A549 (cell line): Measurements from ENCODE around the gene MAPK4. TPM values are rescaled to one million over a fixed set of nuclear protein-coding genes. Genes with fewer than 3 reads are reported as not detected.

Experiments
- ATAC-seq, 2 experiments: fragments of 200-7000 bp in 1 of 2; fragments of >200 bp in 1 of 2; cut with Nextera tagmentation in 1 of 2; cut with Tn5 transposase in 1 of 2; 3 replicates each; pipeline versions ENCODE4 v1.8.0 to v1.9.1; 2018 to 2020; ENCODE audit warnings: mild to moderate bottlenecking in 1 of 2, moderate library complexity in 1 of 2
- CTCF ChIA-PET: fragments of 300-600 bp; sonication (Branson Sonifier 250); formaldehyde crosslinking; extraction: SDS; loops from one replicate; lab custom pipeline; 2021; ENCODE audit warnings: antibody characterized with exemption, inconsistent platforms; lab: Yijun Ruan, JAX
- POLR2A ChIA-PET: fragments of 350-600 bp; formaldehyde crosslinking; extraction: SDS; loops from one replicate; lab custom pipeline; 2021; ENCODE audit warnings: antibody characterized with exemption, inconsistent platforms; lab: Yijun Ruan, JAX
- DNase-seq, 2 experiments: peaks; one replicate each; pipeline versions ENCODE4 v3.0.0 to v3.0.0-alpha.2; 2011 to 2016; ENCODE audit warnings: low read depth in 1 of 2, low spot score in 1 of 2
- FAIRE-seq: peaks from 2 replicates; lab custom pipeline; 2011; peaks lifted over from hg19 to GRCh38; lab: Jason Lieb, UNC
- H3K27ac ChIP-seq, 2 experiments: fragments of >200 bp; sonication (Bioruptor Twin); formaldehyde crosslinking; 3 replicates each; pipeline ENCODE4 v1.5.1; 2016 to 2017
- H3K4me1 ChIP-seq: fragments of >200 bp; sonication (Bioruptor Twin); formaldehyde crosslinking; 3 replicates; pipeline ENCODE4 v1.6.1; 2016
- H3K4me2 ChIP-seq: fragments of >200 bp; sonication (Bioruptor Twin); formaldehyde crosslinking; 3 replicates; pipeline ENCODE4 v1.6.1; 2016
- H3K4me3 ChIP-seq: fragments of >200 bp; sonication (Bioruptor Twin); formaldehyde crosslinking; 3 replicates; pipeline ENCODE4 v1.5.1; 2016
- H3K9me3 ChIP-seq: fragments of >200 bp; sonication (Bioruptor Twin); formaldehyde crosslinking; 3 replicates; pipeline ENCODE4 v1.6.1; 2016
- ATOH8 ChIP-seq: fragments of 250-450 bp; sonication (Bioruptor Pico); IDR thresholded peaks from 2 replicates; pipeline ENCODE4 v1.5.0; 2020; ENCODE audit warnings: low read depth, mild to moderate bottlenecking, moderate library complexity
- CBX8 ChIP-seq: fragments of 200-600 bp; sonication (generic); IDR thresholded peaks from 2 replicates; pipeline ENCODE4 v1.6.1; 2016
- EHMT2 ChIP-seq: fragments of 200-600 bp; sonication (generic); IDR thresholded peaks from 2 replicates; pipeline ENCODE4 v1.6.1; 2016; ENCODE audit warnings: antibody characterized with exemption, low read depth, mild to moderate bottlenecking, moderate library complexity
- FOSL2 ChIP-seq, 2 experiments: fragments of 450-650 bp in 1 of 2; fragments of >200 bp in 1 of 2; sonication (Bioruptor Twin) in 1 of 2; formaldehyde crosslinking; IDR thresholded peaks; 2 replicates each; pipeline versions ENCODE4 v1.5.0 to v1.6.1; 2016 to 2020; ENCODE audit warnings: mild to moderate bottlenecking in 1 of 2, moderate library complexity in 1 of 2
- GATA3 ChIP-seq: IDR thresholded peaks from 2 replicates; pipeline ENCODE4 v1.6.1; 2012; ENCODE audit warnings: borderline replicate concordance
- HDAC2 ChIP-seq: fragments of 200-600 bp; sonication (generic); IDR thresholded peaks from 2 replicates; pipeline ENCODE4 v1.6.1; 2016
- HES2 ChIP-seq: fragments of >200 bp; sonication (Bioruptor Twin); formaldehyde crosslinking; IDR thresholded peaks from 2 replicates; pipeline ENCODE4 v1.6.1; 2016
- HEYL ChIP-seq: fragments of 250-450 bp; sonication (Bioruptor Pico); IDR thresholded peaks from 2 replicates; pipeline ENCODE4 v1.8.0; 2021; ENCODE audit warnings: mild to moderate bottlenecking, moderate library complexity
- HOXB5 ChIP-seq: fragments of 250-450 bp; sonication (Bioruptor Pico); IDR thresholded peaks from 2 replicates; pipeline ENCODE4 v1.5.0; 2020; ENCODE audit warnings: mild to moderate bottlenecking, moderate library complexity
- JUN ChIP-seq, 2 experiments: fragments of >200 bp; sonication (Bioruptor Twin); formaldehyde crosslinking; IDR thresholded peaks; 2 replicates in 1 of 2; 3 replicates in 1 of 2; pipeline ENCODE4 v1.6.1; 2016 to 2017
- MAFK ChIP-seq: fragments of 450-650 bp; IDR thresholded peaks from 2 replicates; pipeline ENCODE4 v1.6.1; 2014; ENCODE audit not compliant: partially characterized antibody
- MYC ChIP-seq: IDR thresholded peaks from 2 replicates; pipeline ENCODE4 v1.6.1; 2012; ENCODE audit warnings: mild to moderate bottlenecking, inconsistent platforms, low read length, improper control_type of control experiment, borderline replicate concordance
- NPAS2 ChIP-seq: fragments of 250-450 bp; sonication (Bioruptor Pico); IDR thresholded peaks from 2 replicates; pipeline ENCODE4 v1.8.0; 2022; ENCODE audit warnings: mild to moderate bottlenecking, moderate library complexity, borderline replicate concordance
- NR3C1 ChIP-seq: fragments of >200 bp; sonication (Bioruptor Twin); formaldehyde crosslinking; IDR thresholded peaks from 3 replicates; pipeline ENCODE4 v1.6.1; 2017
- PHF8 ChIP-seq: fragments of 200-600 bp; sonication (generic); IDR thresholded peaks from 2 replicates; pipeline ENCODE4 v1.6.1; 2016; ENCODE audit warnings: low read depth, mild to moderate bottlenecking, antibody characterized with exemption, moderate library complexity, borderline replicate concordance
- POLR2A ChIP-seq: IDR thresholded peaks from 2 replicates; pipeline ENCODE4 v1.6.1; 2012; ENCODE audit warnings: mild to moderate bottlenecking, low read length
- RAD21 ChIP-seq, 2 experiments: fragments of >200 bp in 1 of 2; sonication (Bioruptor Twin) in 1 of 2; formaldehyde crosslinking in 1 of 2; IDR thresholded peaks in 1 of 2; conservative IDR thresholded peaks in 1 of 2; 2 replicates in 1 of 2; 3 replicates in 1 of 2; pipeline ENCODE4 v1.6.1; 2012 to 2018; ENCODE audit warnings: inconsistent platforms in 1 of 2
- RARB ChIP-seq: fragments of 250-450 bp; sonication (Bioruptor Pico); IDR thresholded peaks from 2 replicates; pipeline ENCODE4 v1.8.0; 2021; ENCODE audit warnings: mild to moderate bottlenecking, moderate library complexity
- REST ChIP-seq: fragments of 200-600 bp; sonication (generic); IDR thresholded peaks from 2 replicates; pipeline ENCODE4 v1.6.1; 2016; ENCODE audit warnings: antibody characterized with exemption, mild to moderate bottlenecking, moderate library complexity
- RFX5 ChIP-seq: fragments of 450-650 bp; IDR thresholded peaks from 2 replicates; pipeline ENCODE4 v1.7.1; 2014; ENCODE audit warnings: antibody characterized with exemption, mild to moderate bottlenecking, moderate library complexity
- USF2 ChIP-seq: fragments of 450-650 bp; IDR thresholded peaks from 2 replicates; pipeline ENCODE4 v1.6.1; 2014; ENCODE audit warnings: antibody characterized with exemption
- ZSCAN20 ChIP-seq: fragments of 250-450 bp; sonication (Bioruptor Pico); IDR thresholded peaks from 2 replicates; pipeline ENCODE4 v1.8.0; 2022; ENCODE audit warnings: mild to moderate bottlenecking, moderate library complexity
- WGBS: methylation state at CpG from one replicate; pipeline ENCODE4 v1.1.6; 2017; ENCODE audit errors: missing lambda C conversion rate; 5-methylcytosine and 5-hydroxymethylcytosine counted together
- polyA plus RNA-seq, 4 experiments: library from polyadenylated mRNA; depleted of rRNA in 3 of 4; stranded (reverse); fragments of >200 nt; fragmentation: RNase III in 1 of 4; extraction: RNeasy Plus Mini Kit Qiagen cat#74134 plus additional on column Dnase treatment in 1 of 4; gene quantifications; 2 replicates in 3 of 4; 3 replicates in 1 of 4; pipeline ENCODE4 v1.2.3, GENCODE V29; 2011 to 2017
- TF ChIP-seq, protein P1 (sequence below): IDR thresholded peaks from 2 replicates; pipeline ENCODE4 v1.6.1; 2012
- TF ChIP-seq, protein P2 (sequence below): IDR thresholded peaks from 2 replicates; pipeline ENCODE4 v1.6.1; 2012
- TF ChIP-seq, protein P3 (sequence below): fragments of >200 bp; sonication (Bioruptor Twin); formaldehyde crosslinking; IDR thresholded peaks from 3 replicates; pipeline ENCODE4 v1.6.1; 2016

The MAPK4 gene
- polyA plus RNA-seq, 2 of the 4 experiments (the other 2 are of a cell fraction) = 0.01 TPM; not detected in 1

- DNase-seq (no peak), ATAC-seq (no peak), FAIRE-seq (no peak)
- H3K4me2 ChIP-seq = no peak overlapping the region
- H3K4me1 ChIP-seq = no peaks in the 10 kb centered on the region
- TF ChIP-seq JUN (IDR thresholded peaks at IDR 0.05) (no peak), HEYL (CRISPR knock-in tag) (no peak), REST (no peak), RARB (CRISPR knock-in tag) (no peak)
- ChIA-PET POLR2A (no interaction called here), CTCF (interaction anchor here (0.6 kb wide), 1 partner anchor 32 kb away, joined by 3 read pairs; no protein-coding TSS in a partner anchor)
- H3K4me3 ChIP-seq = no peak overlapping the region
- H3K27ac ChIP-seq = no peak overlapping the region
- H3K9me3 ChIP-seq = no peaks in the 10 kb centered on the region
- WGBS = 35% methylated on average over 6 of the region's 6 CpGs
Measured at GRCh38 chr18:50523165-50523564, 36.7 kb upstream of the MAPK4 start.

DNA sequence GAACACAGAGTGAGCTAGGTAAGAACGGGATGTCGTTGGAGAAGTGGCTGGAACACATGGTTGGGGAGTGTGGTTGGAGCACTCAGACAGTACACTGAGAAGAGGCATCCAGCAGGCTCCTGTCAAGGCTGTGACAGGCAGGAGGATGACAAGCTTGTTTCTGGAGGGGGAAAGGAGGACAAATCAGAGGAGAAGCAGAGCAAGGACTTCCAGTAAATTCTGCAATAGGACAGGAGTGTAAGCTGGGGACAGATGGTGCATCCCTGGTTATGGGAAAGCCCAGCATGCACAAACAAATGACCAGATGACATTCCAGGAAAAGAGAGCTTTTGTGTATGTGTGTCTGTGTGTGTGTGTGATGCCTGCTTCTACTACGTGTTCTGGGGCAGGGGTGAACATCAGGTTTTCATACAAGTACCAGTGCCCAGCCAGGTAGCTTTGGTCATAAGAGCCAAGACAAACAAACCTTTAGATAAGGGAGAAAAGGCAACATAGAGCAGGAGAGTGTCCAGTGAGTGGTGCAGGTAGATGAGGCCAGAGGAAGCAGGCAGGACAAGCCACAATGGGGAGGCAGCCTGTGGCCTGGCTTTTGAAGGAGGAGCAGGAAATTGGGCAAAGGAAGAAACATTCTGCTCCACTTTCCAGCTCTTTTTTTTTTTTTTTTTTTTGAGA, 32.1 kb upstream of the MAPK4 start:
- TF ChIP-seq MYC (no peak), MAFK (no peak), PHF8 (no peak), NR3C1 (no peak), ZSCAN20 (no peak), EHMT2 (no peak), CBX8 (no peak), POLR2A (no peak), NPAS2 (CRISPR knock-in tag) (no peak), HEYL (CRISPR knock-in tag) (no peak), HOXB5 (CRISPR knock-in tag) (no peak), GATA3 (no peak)
- TF ChIP-seq, protein P1, sequence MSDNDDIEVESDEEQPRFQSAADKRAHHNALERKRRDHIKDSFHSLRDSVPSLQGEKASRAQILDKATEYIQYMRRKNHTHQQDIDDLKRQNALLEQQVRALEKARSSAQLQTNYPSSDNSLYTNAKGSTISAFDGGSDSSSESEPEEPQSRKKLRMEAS = no peak
- TF ChIP-seq, protein P2, sequence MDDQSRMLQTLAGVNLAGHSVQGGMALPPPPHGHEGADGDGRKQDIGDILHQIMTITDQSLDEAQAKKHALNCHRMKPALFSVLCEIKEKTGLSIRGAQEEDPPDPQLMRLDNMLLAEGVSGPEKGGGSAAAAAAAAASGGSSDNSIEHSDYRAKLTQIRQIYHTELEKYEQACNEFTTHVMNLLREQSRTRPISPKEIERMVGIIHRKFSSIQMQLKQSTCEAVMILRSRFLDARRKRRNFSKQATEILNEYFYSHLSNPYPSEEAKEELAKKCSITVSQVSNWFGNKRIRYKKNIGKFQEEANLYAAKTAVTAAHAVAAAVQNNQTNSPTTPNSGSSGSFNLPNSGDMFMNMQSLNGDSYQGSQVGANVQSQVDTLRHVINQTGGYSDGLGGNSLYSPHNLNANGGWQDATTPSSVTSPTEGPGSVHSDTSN = no peak
- TF ChIP-seq, protein P3, sequence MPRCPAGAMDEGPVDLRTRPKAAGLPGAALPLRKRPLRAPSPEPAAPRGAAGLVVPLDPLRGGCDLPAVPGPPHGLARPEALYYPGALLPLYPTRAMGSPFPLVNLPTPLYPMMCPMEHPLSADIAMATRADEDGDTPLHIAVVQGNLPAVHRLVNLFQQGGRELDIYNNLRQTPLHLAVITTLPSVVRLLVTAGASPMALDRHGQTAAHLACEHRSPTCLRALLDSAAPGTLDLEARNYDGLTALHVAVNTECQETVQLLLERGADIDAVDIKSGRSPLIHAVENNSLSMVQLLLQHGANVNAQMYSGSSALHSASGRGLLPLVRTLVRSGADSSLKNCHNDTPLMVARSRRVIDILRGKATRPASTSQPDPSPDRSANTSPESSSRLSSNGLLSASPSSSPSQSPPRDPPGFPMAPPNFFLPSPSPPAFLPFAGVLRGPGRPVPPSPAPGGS = no peak
- Histone ChIP-seq H3K4me2 (no peak overlapping the region), H3K4me3 (no peak overlapping the region), H3K4me1 (no peaks in the 10 kb centered on the region), H3K9me3 (no peaks in the 10 kb centered on the region), H3K27ac (no peak overlapping the region)
- ChIA-PET CTCF (no interaction called here), POLR2A (no interaction called here)
- 48% methylated on average over 3 of the region's 3 CpGs for WGBS
- ATAC-seq = no peak
- no peak for DNase-seq
- no peak for FAIRE-seq

DNA sequence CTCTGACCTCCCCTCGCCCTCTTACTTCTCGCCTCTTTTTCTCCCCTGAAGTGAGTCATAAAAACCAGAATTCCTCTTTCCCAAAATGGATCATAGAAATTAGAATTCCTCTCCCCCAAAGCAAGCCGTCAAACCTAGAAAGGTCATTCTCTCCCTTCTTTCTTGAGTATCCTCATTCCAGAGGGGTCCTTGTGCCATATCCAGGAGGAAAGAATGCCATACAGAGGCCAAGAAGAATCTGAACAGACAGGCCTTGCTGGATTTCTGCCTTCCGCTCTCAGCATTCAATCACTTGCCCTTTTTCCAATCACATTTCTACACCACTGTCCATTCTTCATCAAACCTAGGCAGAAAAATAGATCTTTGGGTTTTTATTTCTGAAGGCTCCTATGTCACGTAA, 31.1 kb upstream of the MAPK4 start:
- ChIA-PET POLR2A (no interaction called here), CTCF (no interaction called here)
- no peak for ATAC-seq
- FAIRE-seq = no peak
- no peak for DNase-seq
- no peak overlapping the region for H3K27ac ChIP-seq
- H3K4me1 ChIP-seq = no peaks in the 10 kb centered on the region
- H3K4me2 ChIP-seq = no peak overlapping the region
- H3K9me3 ChIP-seq = no peaks in the 10 kb centered on the region
- WGBS = 41% methylated on average over 5 of the region's 5 CpGs
- H3K4me3 ChIP-seq = no peak overlapping the region
- TF ChIP-seq RFX5 (no peak), MAFK (no peak), USF2 (no peak), ATOH8 (CRISPR knock-in tag) (no peak), FOSL2 (IDR thresholded peaks at IDR 0.05) (no peak), FOSL2 (CRISPR knock-in tag; IDR thresholded peaks at IDR 0.05) (no peak), HES2 (no peak), NPAS2 (CRISPR knock-in tag) (no peak), RAD21 (conservative IDR thresholded peaks at IDR 0.05 in 1 of 2, IDR thresholded peaks at IDR 0.05 in 1 of 2) (no peak), HDAC2 (no peak), EHMT2 (no peak)
- TF ChIP-seq, protein P2 = no peak
